GM18867 (cell line): ENCODE results near the gene TTC17.
"Not testable (repeated sequence)": the region's sequence is repeated elsewhere in the genome, so short reads cannot be mapped to it uniquely, and the experiment has no call there.

Experiments
- ATAC-seq: cut with Tn5 transposase; IDR thresholded peaks from one replicate; pipeline ENCODE4 v1.9.1; 2021; ENCODE audit warnings: mild to moderate bottlenecking, moderate library complexity; ENCODE audit not compliant: unreplicated experiment

TTC17 gene

DNA sequence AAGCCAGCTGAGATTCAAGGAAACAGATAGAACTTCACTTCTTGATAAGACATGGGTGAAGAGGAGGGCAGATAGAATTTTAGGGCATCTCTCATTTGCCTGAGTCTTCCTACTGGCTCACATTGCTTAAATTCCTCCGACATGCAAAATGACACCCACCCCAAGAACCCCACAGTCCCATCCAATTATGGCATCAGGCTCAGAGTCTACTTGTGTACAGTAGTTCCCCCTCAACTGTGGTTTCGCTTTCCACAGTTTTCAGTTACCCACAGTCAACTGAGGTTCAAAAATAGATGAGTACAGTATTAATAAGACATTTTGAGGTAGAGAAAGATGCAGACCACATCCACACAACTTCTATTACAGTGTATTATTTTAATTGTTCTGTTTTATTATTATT, 99.8 kb downstream of the TTC17 start:
- ATAC-seq = no peak

DNA sequence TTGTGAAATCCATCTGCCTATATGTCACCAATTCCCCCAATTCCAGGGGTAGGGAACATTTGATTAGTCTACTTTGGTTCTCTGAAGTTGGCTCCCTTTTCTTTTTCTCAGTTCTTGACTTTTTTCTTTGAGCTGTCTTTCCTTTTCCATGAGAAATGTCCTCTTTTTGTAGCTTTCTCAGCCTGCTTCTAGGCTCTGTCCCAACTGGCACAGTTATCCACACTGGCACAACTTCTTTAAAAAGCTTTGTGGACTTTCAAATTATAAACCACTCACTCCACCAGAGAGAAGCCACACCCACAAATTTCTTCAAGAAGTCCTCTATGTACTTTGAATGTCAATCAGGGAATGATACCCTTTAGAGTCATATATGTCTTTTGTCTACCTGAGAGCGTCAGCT, 100.5 kb downstream of the TTC17 start:
- no peak for ATAC-seq

DNA sequence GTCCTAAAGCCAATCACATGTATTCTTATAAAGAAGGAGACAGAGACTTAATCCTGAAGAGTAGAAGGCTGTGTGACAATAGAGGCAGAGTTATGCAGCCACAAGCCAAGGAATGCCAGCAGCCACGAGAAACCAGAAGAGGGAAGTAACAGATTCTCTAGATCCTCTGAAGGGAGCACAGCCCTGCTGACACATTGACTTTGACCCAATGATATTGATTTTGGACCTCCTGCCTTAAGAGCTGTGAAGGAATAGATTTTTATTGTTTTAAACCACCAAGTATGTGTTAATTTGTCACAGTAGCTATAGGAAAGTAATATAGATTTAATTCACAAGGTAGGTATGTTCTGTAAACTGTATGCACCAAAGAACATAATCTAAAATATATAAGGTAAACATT, 103.6 kb downstream of the TTC17 start:
- no peak for ATAC-seq

DNA sequence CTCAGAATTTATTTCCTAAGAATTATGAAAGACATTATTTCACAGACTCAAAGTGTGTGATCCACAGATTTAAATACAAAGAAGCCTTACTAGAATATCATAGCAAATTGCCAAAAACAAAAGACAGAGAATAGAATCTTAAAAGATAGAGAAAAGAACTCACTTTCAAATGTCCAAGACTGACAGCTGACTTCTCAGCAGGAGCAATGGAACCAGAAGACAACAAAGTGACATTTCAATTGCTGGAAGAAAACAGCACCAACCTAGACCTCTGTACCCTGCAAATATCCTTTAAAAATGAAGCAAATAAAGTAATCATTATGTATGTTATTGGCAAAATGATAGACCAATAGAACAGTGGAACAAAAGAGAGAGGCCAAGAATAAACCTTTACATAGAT, 109.2 kb downstream of the TTC17 start:
- ATAC-seq = no peak

DNA sequence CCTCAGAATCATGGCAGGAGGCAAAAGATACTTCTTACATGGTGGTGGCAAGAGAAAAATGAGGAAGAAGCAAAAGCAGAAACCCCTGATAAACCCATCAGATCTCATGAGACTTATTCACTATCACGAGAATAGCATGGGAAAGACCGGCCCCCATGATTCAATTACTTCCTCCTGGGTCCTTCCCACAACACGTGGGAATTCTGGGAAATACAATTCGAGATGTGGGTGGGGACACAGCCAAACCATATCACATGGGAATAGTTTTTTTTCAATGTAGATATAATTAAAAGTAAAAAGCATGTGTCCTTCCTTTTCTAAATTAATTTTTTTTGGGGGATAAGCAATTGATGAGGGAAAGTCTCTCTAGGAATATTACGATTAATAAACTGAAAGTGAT, 118.8 kb downstream of the TTC17 start:
- ATAC-seq = not testable (repeated sequence)

DNA sequence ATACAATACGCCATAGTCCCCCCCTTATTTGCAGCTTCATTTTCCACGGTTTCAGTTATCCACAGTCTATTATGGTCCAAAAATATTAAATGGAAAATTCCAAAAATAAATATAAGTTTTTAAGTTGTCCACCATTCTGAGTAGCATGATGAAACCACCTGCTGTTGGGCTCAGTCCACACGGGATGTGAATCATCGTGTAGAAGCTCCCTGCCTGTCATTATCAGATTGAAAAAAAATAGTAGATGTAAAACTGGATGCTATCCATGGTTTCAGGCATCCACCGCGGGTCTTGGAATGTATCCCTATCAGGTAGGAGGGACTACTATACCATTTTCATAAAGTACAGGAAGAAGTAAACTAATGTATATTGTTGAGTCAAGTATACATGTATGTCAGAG, 127.4 kb downstream of the TTC17 start:
- ATAC-seq = no peak

DNA sequence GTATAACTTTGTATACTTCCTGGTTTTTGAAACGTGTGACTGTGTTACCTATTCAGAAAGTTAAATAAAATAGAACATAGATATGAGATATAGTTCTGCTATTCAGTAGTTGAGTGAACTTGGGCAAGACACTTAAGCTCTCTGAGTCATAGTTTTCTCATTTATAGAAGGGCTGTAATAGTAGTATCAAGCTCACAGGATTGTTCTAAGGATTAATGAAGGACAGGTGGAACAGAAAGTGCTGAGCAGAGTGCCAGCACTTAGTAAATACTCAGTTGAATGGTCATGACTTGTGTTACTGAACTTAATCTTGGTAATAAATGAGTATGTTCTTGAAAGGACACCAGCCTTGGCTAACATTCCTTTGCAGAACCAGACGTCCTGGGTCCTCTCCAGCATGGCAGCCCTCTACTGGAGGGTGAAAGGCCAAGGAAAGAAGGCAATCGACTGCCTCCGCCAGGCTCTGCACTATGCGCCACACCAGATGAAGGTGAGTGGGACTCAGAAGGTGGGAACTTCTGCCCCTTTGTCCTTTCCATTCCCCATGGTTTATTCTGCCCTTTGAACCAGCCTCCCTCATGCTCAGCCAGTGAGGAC, 131.2 kb downstream of the TTC17 start:
- no peak for ATAC-seq

DNA sequence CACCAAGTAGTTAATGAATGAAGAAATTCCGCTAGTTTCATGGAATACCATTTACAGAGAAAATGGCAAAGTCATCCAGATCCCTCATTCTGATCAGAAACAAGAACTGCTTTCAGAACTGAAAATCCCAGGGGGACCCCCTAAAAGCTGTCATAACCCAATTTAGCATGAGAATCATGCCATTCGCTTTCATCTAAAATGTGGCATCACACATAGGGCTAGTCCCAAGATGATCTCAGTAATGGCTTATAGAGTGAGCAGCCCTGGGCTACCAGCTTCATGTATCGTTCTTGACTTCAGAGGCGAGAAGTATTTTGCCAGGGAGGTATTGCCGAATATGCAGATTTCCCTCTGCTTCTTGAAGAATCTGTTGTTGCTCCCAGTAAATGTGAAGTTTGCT, 134.0 kb downstream of the TTC17 start:
- ATAC-seq = no peak

DNA sequence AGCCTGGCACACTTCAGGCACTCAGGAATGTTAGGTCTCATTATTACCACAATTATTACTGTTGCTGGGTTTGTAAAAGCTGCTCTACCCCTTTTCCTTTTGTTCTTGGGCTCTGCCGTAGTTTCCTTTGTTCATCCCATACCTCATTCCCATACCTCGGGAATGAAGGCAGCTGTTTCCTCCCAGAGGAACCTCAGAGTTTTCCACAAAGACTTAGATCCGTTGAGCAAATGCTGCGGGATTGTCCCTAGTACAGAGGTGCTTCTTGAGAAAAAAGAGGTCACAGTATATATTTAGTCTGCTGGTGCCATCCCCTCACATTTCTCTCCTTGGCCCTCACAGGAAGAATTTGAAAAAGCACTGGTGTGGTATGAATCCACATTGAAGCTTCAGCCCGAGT, 134.7 kb downstream of the TTC17 start:
- ATAC-seq = no peak

DNA sequence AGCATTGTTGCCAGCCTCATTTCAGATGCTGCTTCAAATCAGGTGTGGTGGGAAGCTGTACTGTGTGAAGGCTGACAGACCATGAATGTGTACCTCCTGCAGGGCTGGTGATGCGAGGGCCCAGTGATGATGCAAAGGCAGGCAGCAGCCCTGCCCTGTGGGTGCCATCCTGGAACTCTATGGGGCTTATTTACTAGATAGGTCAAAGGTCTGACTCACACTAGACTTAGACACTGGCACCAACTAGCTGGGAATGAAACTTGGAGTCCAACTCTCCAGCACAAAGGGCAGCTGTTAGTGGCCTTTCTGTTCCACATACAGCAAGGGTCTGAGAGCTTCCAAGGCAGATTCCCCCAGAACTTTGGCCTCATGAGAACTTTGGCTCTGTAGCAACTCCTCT, 138.4 kb downstream of the TTC17 start:
- ATAC-seq = no peak

DNA sequence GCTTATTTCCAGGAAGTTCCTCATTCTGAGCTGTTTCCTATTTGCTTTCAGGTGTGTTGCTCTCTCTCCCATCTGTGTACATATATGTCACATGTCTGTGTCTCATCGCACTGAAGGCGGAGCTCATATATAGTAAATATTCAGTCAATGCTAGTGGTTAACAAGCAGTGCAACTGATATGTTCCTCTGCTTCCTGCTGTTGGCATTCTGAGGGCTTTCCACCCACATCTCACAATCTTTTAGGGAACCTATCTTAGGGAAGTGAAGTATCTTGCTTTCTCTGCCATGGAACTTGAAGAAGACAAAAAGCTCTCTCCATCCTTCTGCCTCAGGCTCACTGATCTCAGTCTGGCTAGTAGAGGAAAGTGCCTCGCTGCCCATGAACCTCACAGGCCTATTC, 139.8 kb downstream of the TTC17 start:
- ATAC-seq = no peak

DNA sequence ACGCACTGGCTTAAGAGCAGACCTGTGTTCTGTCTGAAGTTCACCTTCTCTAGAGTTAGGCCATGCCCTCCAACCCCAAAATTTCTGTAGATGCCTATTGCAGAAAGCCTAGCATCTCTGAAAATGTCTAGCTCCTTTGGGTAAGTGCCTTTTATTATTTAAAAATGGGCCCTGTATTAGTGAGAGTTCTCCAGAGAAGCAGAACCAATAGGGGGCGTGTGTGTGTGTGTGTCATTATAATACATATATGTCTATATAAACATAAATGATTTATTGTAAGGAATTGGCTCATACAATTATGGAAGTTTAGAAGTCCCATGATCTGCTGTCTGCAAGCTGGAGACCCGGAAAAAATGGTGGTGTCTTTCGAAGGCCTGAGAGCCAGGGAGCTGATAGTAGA, 144.7 kb downstream of the TTC17 start:
- ATAC-seq = no peak

DNA sequence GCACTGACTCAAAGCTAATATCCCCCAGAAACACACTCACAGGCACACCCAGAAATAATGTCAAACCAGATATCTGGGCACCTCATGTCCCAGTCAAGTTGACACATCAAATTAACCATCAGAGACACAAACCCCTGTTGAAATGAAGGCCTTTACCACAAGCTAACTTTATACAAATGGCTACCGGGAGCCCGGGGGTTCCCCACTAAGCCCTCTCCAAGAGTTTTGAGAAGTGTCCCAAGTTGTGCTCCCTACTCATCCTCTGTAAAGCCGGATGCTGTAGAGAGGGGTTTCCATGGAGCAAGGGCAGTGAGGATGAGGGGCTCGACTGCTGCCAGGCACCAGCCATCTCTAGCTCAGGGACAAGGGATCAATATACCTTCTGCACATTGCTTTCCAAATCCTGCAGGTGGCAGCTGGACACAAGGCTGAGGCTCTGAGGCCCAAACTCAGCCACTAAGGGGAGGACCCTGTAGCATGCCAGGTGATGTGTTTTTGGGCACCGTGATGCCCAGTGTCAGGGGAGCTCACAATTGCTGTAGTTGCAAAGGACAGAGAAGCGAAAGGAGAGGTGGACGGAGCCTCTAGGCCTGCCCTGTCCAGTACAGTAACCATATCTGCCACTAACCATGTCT, 145.7 kb downstream of the TTC17 start:
- peak; percentile 61 for ATAC-seq

DNA sequence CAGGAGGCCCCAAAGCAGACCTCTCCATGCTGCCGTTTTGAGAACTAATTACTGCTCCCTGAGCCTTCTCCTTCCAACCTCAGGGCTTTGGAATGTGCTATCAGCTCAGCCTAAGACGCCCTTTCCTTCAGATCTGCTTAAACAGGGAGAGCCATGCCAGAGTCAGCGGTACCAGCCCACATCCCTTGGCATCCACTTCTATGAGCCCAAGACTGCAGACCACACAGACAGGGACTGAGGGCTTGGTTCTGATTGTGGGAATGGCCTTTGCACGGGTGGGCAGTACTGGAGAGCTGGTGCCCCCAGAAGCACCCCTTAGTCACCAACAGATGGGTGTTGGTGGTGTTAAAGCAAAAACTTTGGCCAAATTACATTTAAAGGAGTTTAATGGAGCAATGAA, 146.5 kb downstream of the TTC17 start:
- no peak for ATAC-seq

DNA sequence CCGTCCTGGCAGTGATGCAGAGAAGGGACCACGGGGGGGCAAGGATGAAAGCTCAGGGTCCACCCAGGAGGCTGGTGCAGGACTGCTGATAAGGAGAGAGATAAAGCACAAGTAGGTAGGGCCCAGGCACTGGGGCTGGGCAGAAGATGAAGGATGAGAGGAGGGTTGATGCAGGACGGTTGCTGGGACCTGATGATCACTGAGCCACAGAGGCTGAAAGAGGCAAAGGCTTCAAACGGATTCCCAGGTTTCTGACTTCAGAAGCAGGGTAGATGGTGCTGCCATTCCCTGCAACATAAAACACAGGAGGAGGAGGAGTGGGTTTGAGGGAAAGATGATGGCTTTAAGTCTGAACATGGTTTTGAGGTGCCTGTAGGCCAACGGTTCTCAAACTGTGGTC, 148.5 kb downstream of the TTC17 start:
- no peak for ATAC-seq

DNA sequence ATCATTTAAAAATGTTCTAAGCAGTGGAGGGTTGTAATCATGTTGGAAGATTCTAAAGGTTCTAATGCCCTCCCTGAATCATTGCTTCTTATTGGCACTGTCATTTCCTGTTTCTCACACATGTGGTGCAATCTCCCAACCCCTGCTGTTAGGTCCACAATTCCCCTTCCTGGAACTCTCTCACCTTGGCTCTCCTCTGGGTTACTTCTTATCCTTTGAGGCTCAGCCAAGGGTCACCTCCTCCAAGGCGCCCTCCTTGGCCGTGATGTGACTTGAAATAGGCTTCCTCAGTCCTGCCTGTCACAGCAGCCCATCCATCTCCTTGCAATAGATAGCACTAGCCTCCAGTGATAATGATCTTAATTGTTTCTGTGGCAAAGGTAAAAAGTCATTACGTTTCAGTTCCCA, 149.8 kb downstream of the TTC17 start:
- no peak for ATAC-seq

DNA sequence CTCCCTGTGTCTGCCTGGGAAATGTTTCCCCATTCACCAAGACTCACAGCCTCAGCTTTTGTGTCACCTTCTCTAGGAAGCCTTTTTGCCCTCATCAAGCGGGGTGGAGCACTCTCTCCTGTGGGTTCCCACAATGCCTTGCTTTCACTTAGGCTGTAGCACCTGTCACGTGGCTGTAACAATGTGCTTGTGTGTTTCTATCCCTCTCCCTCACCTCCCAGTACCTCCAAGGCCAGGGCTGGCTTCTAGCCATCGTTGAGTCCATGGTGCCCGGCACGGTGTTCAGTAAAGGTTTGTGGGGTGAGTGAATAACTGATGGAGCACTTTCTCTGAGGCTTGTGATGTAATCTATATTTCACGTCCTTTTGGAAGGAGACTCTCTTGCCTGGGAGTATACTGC, 153.2 kb downstream of the TTC17 start:
- ATAC-seq = no peak

DNA sequence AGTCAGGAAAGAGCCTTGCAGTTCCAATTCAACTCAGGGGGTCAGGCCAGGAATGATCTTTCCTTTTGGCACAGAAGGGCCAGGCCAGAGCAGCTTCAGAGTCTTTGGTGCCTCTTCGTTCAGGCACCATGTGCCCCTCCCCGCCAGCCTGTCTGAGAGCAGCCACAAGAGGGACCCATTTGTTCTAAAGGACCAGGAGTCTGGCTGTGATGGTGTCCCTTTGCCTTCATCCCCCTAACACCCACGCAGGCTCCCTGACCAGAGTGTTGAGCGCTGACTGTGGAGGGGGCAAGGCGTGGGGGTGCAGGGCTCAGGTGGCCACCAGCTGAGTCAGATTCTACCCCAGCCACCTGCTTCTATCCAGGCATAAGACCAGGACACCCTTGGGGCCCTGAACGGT, 156.4 kb downstream of the TTC17 start:
- ATAC-seq = no peak

DNA sequence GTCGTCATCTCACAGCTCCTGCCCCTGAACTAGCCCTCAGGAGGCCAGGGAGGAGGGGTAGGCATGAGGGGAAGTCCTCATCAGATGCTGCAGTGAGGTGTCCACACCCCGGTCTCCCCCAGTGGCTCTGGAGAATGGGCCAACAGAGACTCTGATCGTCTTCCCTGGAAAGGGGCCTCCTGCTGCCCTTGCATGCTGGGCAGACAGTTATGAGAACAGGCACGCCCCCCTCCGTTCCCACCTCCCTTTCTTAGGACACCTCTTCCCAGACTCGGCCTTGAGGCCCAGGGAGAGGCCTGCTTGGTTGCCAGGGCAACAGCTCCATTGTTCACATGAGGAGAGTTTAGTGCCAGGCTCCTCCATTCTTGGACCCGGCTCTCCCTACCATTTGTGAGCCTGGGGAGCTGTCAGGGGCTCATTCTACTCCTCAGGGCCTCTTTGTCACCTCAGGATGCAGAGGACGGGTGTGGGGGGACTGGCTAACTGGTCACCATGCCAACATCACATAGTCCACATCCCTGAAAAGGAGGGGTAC, 157.7 kb downstream of the TTC17 start:
- no peak for ATAC-seq

DNA sequence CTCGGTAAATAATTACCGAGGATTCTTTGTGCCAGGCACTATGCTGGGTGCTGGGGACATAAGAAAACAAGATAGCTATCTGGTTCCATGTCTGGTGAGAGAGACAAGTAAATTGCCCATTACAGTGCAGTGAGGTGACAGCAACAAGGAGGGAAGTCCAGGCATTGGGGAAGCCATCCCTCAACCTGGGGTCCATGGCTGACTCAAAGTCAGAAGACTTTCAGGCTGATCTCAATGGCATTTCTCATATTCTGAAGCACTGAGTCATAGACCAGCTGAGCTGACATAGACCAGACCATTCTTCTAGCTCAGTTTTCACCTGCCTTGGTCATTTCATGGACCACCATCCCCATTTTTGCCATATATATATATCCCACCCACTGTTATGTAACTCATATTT, 158.8 kb downstream of the TTC17 start:
- ATAC-seq = no peak

DNA sequence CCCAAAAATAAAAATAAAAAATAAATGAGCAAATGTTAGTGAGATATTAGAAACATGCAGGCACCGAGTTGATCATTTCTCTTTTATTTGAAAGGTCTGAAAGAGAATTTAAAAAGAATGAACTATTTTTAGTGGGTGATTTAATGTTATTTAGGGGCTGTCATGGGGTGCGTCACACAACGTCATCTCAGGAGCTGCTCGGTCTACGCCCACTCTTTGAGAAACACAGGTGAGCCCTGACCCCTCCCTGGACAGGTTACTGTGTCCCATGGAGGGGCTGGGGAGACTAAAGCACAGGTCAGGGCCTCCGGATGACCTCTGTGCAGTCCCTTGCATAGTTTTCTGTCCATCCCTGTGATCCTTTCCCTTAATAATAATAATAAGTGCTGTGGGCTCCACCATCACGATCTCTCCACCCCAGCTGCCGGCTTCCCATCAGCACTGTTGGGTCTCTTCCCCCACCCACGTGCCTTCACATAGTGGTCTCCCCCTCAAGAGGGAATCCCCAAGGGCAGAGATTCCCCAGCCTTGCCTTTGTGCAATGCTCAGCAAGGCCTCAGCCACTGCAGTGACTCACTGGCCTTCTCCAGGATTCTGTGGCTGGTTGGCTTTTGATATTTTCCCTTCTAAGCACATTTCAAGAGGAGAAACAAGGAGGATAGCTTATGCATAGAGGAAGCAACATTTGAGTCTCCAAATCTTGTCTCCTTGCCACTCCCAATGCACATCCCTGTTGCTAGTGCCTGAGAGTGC, 159.9 kb downstream of the TTC17 start:
- no peak for ATAC-seq

DNA sequence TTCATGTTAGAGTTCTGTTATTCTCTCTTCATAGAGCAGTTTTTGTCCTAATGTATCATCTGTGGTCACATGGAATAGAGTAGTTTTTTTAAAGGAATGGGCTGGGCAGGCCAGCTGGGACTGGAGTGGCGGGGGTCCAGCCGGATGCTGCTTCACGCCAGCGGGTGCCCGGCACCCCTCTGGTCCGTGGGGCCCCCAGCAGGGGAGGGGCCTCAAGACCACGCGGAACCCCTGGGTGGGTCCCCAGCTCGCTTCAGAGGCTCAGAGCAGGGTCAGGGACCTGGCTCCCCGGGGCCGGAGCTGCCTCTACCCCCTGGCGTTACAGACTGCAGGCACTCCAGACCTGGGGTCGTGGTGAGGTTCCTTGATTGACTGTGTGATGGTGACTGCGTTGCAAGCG, 162.8 kb downstream of the TTC17 start:
- ATAC-seq = no peak
